ENCODE data around the gene KCNQ2. TPM values are rescaled to one million over a fixed set of nuclear protein-coding genes. Genes with fewer than 3 reads are reported as not detected.
A peak's percentile ranks its signal among the peaks of the same experiment; 100 is the strongest.

KCNQ2 gene
- total RNA-seq, 1 donor from 2014 or later, result 39.5 TPM

- peaks cover 9% of the 10 kb centered on the region for H3K4me1 ChIP-seq
- no peaks in the 10 kb centered on the region for H3K79me2 ChIP-seq (ENCODE audit: low read depth)
- Mint-ChIP-seq H3K9me3 (peaks cover 5% of the 10 kb centered on the region), H3K36me3 (no peaks in the 10 kb centered on the region), H3K4me3 (no peak overlapping the region), H3K27ac (no peak overlapping the region), H3K27me3 (ENCODE audit: insufficient read depth, low read depth) (peaks cover 9% of the 10 kb centered on the region), H3K4me1 (peaks cover 14% of the 10 kb centered on the region)
- H4K20me1 ChIP-seq (ENCODE audit: low read depth), result no peaks in the 10 kb centered on the region
- no peak for DNase-seq (ENCODE audit: low spot score)
- TF ChIP-seq CTCF (IDR thresholded peaks at IDR 0.05) (no peak), EZH2 (IDR thresholded peaks at IDR 0.05) (no peak), EZH2phosphoT487 (IDR thresholded peaks at IDR 0.05) (no peak)
- no peak overlapping the region for H3K9ac ChIP-seq
- H3K27ac ChIP-seq, result no peak overlapping the region
- no peaks in the 10 kb centered on the region for H3K9me3 ChIP-seq (ENCODE audit: low read depth)
- H3K4me3 ChIP-seq, result no peak overlapping the region
- no peak overlapping the region for H2AFZ ChIP-seq (replicated peaks)
- no peak overlapping the region for H3K4me2 ChIP-seq
- H3K36me3 ChIP-seq, result no peaks in the 10 kb centered on the region
- H3K27me3 ChIP-seq, result no peaks in the 10 kb centered on the region
- peaks cover 10% of the 10 kb centered on the region for H3F3A ChIP-seq (ENCODE audit: low read depth)
These were observed 121.1 kb downstream of the KCNQ2 start for GRCh38 chr20:63351326-63351700.

- H3K27ac ChIP-seq, result no peak overlapping the region
These were observed 121.7 kb downstream of the KCNQ2 start for GRCh38 chr20:63350597-63351325.

More at GRCh38 chr20:63350597-63351325, 121.7 kb downstream of the KCNQ2 start:
- H3K27me3 Mint-ChIP-seq (ENCODE audit: insufficient read depth, low read depth), result peaks cover 9% of the 10 kb centered on the region
- H2AFZ ChIP-seq (replicated peaks), result no peak overlapping the region
- H3K9me3 ChIP-seq (ENCODE audit: low read depth), result no peaks in the 10 kb centered on the region
- H3K36me3 ChIP-seq, result no peaks in the 10 kb centered on the region
- no peaks in the 10 kb centered on the region for H3K36me3 Mint-ChIP-seq
- H4K20me1 ChIP-seq (ENCODE audit: low read depth), result no peaks in the 10 kb centered on the region
- TF ChIP-seq EZH2 (IDR thresholded peaks at IDR 0.05) (no peak), CTCF (IDR thresholded peaks at IDR 0.05) (no peak), EZH2phosphoT487 (IDR thresholded peaks at IDR 0.05) (no peak)
- H3K79me2 ChIP-seq (ENCODE audit: low read depth), result no peaks in the 10 kb centered on the region
- H3K27me3 ChIP-seq, result no peaks in the 10 kb centered on the region
- peaks cover 17% of the 10 kb centered on the region for H3K4me1 Mint-ChIP-seq
- H3K4me3 ChIP-seq, result no peak overlapping the region
- H3K27ac Mint-ChIP-seq, result no peak overlapping the region
- H3F3A ChIP-seq (ENCODE audit: low read depth), result peaks cover 10% of the 10 kb centered on the region
- peaks cover 9% of the 10 kb centered on the region for H3K4me1 ChIP-seq
- DNase-seq (ENCODE audit: low spot score), result no peak
- no peak overlapping the region for H3K4me2 ChIP-seq
- H3K9ac ChIP-seq, result no peak overlapping the region
- H3K9me3 Mint-ChIP-seq, result peaks cover 5% of the 10 kb centered on the region
- H3K4me3 Mint-ChIP-seq, result peak overlapping the region; percentile 55

Other genes with a start within 250 kb of the KCNQ2 start
- not detected in 2 replicates for gene BIRC7, start 236.8 kb downstream of the KCNQ2 start, total RNA-seq (ENCODE audit: low replicate concordance)
- 9.7 and 28.4 TPM in 2 replicates for gene NKAIN4, start 218.2 kb downstream of the KCNQ2 start, total RNA-seq (ENCODE audit: low replicate concordance)
- 43.7 and 103 TPM in 2 replicates for gene ARFGAP1, start 199.8 kb downstream of the KCNQ2 start, total RNA-seq (ENCODE audit: low replicate concordance)
- 0.28 and 0.37 TPM in 2 replicates for gene COL20A1, start 179.5 kb downstream of the KCNQ2 start, total RNA-seq (ENCODE audit: low replicate concordance)
- gene CHRNA4, start 111.3 kb downstream of the KCNQ2 start, total RNA-seq (ENCODE audit: low replicate concordance), result 0.68 TPM in 1 of 2 replicates, not detected in the other
- gene EEF1A2, start 26.4 kb upstream of the KCNQ2 start, total RNA-seq (ENCODE audit: low replicate concordance), result 0.54 and 1.5 TPM in 2 replicates
- gene PPDPF, start 48.1 kb upstream of the KCNQ2 start, total RNA-seq (ENCODE audit: low replicate concordance), result 4.1 and 82.2 TPM in 2 replicates
- not detected in 2 replicates for gene PTK6, start 64.7 kb upstream of the KCNQ2 start, total RNA-seq (ENCODE audit: low replicate concordance)
- not detected in 2 replicates for gene SRMS, start 75.1 kb upstream of the KCNQ2 start, total RNA-seq (ENCODE audit: low replicate concordance)
- gene FNDC11, start 81.5 kb upstream of the KCNQ2 start, total RNA-seq (ENCODE audit: low replicate concordance), result 0.39 and 9.0 TPM in 2 replicates
- 2.9 and 17.7 TPM in 2 replicates for gene HELZ2, start 101.6 kb upstream of the KCNQ2 start, total RNA-seq (ENCODE audit: low replicate concordance)
- 8.0 and 18.6 TPM in 2 replicates for gene GMEB2, start 154.4 kb upstream of the KCNQ2 start, total RNA-seq (ENCODE audit: low replicate concordance)
- gene STMN3, start 180.8 kb upstream of the KCNQ2 start, total RNA-seq (ENCODE audit: low replicate concordance), result 3.3 and 6.1 TPM in 2 replicates
- gene RTEL1, start 185.7 kb upstream of the KCNQ2 start, total RNA-seq (ENCODE audit: low replicate concordance), result 6.0 and 16.7 TPM in 2 replicates
- gene TNFRSF6B, start 224.0 kb upstream of the KCNQ2 start, total RNA-seq (ENCODE audit: low replicate concordance), result 0.25 TPM in 1 of 2 replicates, not detected in the other
- gene ARFRP1, start 235.3 kb upstream of the KCNQ2 start, total RNA-seq (ENCODE audit: low replicate concordance), result 18.3 and 32.6 TPM in 2 replicates
- gene ZGPAT, start 235.4 kb upstream of the KCNQ2 start, total RNA-seq (ENCODE audit: low replicate concordance), result 8.2 and 26.8 TPM in 2 replicates